KBM-7 (cell line): Measurements from ENCODE around the gene MYO1D.

Experiments used
- DNase-seq: peaks from one replicate; pipeline ENCODE4 v3.0.0-alpha.2; 2015
- in situ Hi-C: fragments of 300-500 bp; cut with MboI; formaldehyde crosslinking; loops from 2 replicates; pipeline ENCODE4 v1.14.3; 2020; ENCODE audit warnings: low sequenced_read_pairs, low pct_unique_long_range_greater_than_20kb, mixed read lengths

Gene MYO1D

GRCh38 chr17:32865141-32865540, 11.8 kb downstream of the MYO1D start:
- in situ Hi-C loops: no loop called here
- DNase-seq: no peak

- in situ Hi-C loops: no loop called here
- DNase-seq: no peak
These were observed 13.4 kb downstream of the MYO1D start for GRCh38 chr17:32863559-32863958.

GRCh38 chr17:32862940-32863339, 14.0 kb downstream of the MYO1D start:
- DNase-seq: no peak
- in situ Hi-C loops: no loop called here

- no peak for DNase-seq
- in situ Hi-C loops: no loop called here
These were observed 14.9 kb downstream of the MYO1D start for GRCh38 chr17:32861981-32862380.

- in situ Hi-C loops: no loop called here
- DNase-seq: no peak
These were observed 16.9 kb downstream of the MYO1D start for GRCh38 chr17:32859857-32860525.

GRCh38 chr17:32855620-32856019, 21.3 kb downstream of the MYO1D start:
- DNase-seq: no peak
- in situ Hi-C loops: no loop called here

- in situ Hi-C loops: no loop called here
- no peak for DNase-seq
These were observed 22.0 kb downstream of the MYO1D start for GRCh38 chr17:32854832-32855389.

GRCh38 chr17:32854207-32854606, 22.7 kb downstream of the MYO1D start:
- no peak for DNase-seq
- in situ Hi-C loops: no loop called here

GRCh38 chr17:32852811-32853210, 24.1 kb downstream of the MYO1D start:
- in situ Hi-C loops: no loop called here
- no peak for DNase-seq

- in situ Hi-C loops: no loop called here
- DNase-seq: no peak
These were observed 27.0 kb downstream of the MYO1D start for GRCh38 chr17:32849879-32850278.

- DNase-seq: no peak
- in situ Hi-C loops: no loop called here
These were observed 28.9 kb downstream of the MYO1D start for GRCh38 chr17:32847977-32848376.

GRCh38 chr17:32846143-32846542, 30.8 kb downstream of the MYO1D start:
- no peak for DNase-seq
- in situ Hi-C loops: no loop called here

- in situ Hi-C loops: no loop called here
- no peak for DNase-seq
These were observed 36.7 kb downstream of the MYO1D start for GRCh38 chr17:32840241-32840640.

- no peak for DNase-seq
- in situ Hi-C loops: no loop called here
These were observed 40.4 kb downstream of the MYO1D start for GRCh38 chr17:32836527-32836926.

- in situ Hi-C loops: no loop called here
- DNase-seq: no peak
These were observed 41.6 kb downstream of the MYO1D start for GRCh38 chr17:32835291-32835761.

- in situ Hi-C loops: no loop called here
- no peak for DNase-seq
These were observed 42.8 kb downstream of the MYO1D start for GRCh38 chr17:32834104-32834503.

- DNase-seq: no peak
These were observed 43.4 kb downstream of the MYO1D start for GRCh38 chr17:32833526-32833925.

GRCh38 chr17:32833076-32833475, 43.8 kb downstream of the MYO1D start:
- DNase-seq: no peak
- in situ Hi-C loops: no loop called here

More at GRCh38 chr17:32833526-32833925, 43.4 kb downstream of the MYO1D start:
- in situ Hi-C loops: no loop called here

GRCh38 chr17:32831627-32832243, 45.2 kb downstream of the MYO1D start:
- in situ Hi-C loops: no loop called here
- no peak for DNase-seq

- no peak for DNase-seq
- in situ Hi-C loops: no loop called here
These were observed 45.7 kb downstream of the MYO1D start for GRCh38 chr17:32831223-32831622.

- DNase-seq: no peak
- in situ Hi-C loops: no loop called here
These were observed 48.1 kb downstream of the MYO1D start for GRCh38 chr17:32828822-32829221.
